Activated CD8-positive, alpha-beta T cell treated with anti-CD3 and anti-CD28 coated beads for 36 hours (primary cell): ENCODE results near the gene ITPR1. TPM values are rescaled to one million over a fixed set of nuclear protein-coding genes. Genes with fewer than 3 reads are reported as not detected.

ENCODE experiments used
- ATAC-seq: fragments of 200-7000 bp; cut with Tn5 transposase; one replicate; pipeline ENCODE4 v1.10.0; 2021; ENCODE audit warnings: mild to moderate bottlenecking, moderate library complexity
- CTCF ChIA-PET: fragments of 350-600 bp; sonication (Branson Sonifier 250); formaldehyde crosslinking; loops from one replicate; lab custom pipeline; 2021; ENCODE audit warnings: antibody characterized with exemption; lab: Charles Lee
- POLR2A ChIA-PET: fragments of 350-600 bp; sonication (Branson Sonifier 250); formaldehyde crosslinking; loops from one replicate; lab custom pipeline; 2021; ENCODE audit warnings: antibody characterized with exemption; lab: Charles Lee
- DNase-seq: peaks from one replicate; pipeline ENCODE4 v3.0.0-alpha.2; 2020
- H3K27ac Mint-ChIP-seq: one replicate; pipeline ENCODE4 v1.8.0; 2021; ENCODE audit warnings: mild to moderate bottlenecking, mixed read lengths
- H3K27me3 Mint-ChIP-seq: one replicate; pipeline ENCODE4 v1.8.0; 2021; ENCODE audit warnings: mixed read lengths
- H3K36me3 Mint-ChIP-seq: one replicate; pipeline ENCODE4 v1.8.0; 2021; ENCODE audit warnings: low read depth, mixed read lengths
- H3K4me1 Mint-ChIP-seq: one replicate; pipeline ENCODE4 v1.8.0; 2021; ENCODE audit warnings: low read depth, mixed read lengths
- H3K4me3 Mint-ChIP-seq: one replicate; pipeline ENCODE4 v1.8.0; 2021; ENCODE audit warnings: mild to moderate bottlenecking, moderate library complexity, mixed read lengths
- H3K9me3 Mint-ChIP-seq: one replicate; pipeline ENCODE4 v1.8.0; 2021; ENCODE audit warnings: mixed read lengths
- CTCF ChIP-seq: fragments of 200-600 bp; IDR thresholded peaks from one replicate; pipeline ENCODE4 v1.8.0; 2022; ENCODE audit warnings: antibody characterized with exemption, mild to moderate bottlenecking
- intact Hi-C: fragments of 100-400 bp; cut with micrococcal nuclease; formaldehyde crosslinking; loops from one replicate; pipeline ENCODE4 v1.10.0; 2022
- total RNA-seq, 2 experiments: library from RNA; stranded (reverse); gene quantifications; one replicate each; pipeline ENCODE4 v1.2.3, GENCODE V29; 2021

ITPR1 gene
- total RNA-seq, 2 experiments from 2014 or later: 93.9 to 98.2 TPM

GRCh38 chr3:4575381-4575780 is 82.2 kb downstream of the ITPR1 start:
- Mint-ChIP-seq H3K4me3 (no peak overlapping the region), H3K27me3 (no peaks in the 10 kb centered on the region), H3K27ac (no peak overlapping the region), H3K9me3 (no peaks in the 10 kb centered on the region), H3K36me3 (no peaks in the 10 kb centered on the region), H3K4me1 (peaks cover 17% of the 10 kb centered on the region)
- DNase-seq (no peak), ATAC-seq (no peak)
- ChIA-PET POLR2A (no interaction called here), CTCF (interaction anchor here (1.3 kb wide), 1 partner anchor 56 kb away, joined by 3 read pairs; no protein-coding TSS in a partner anchor)
- intact Hi-C loops: no loop called here
- TF ChIP-seq CTCF: no peak

- intact Hi-C loops: no loop called here
- Mint-ChIP-seq H3K27me3 (no peaks in the 10 kb centered on the region), H3K4me1 (peaks cover 23% of the 10 kb centered on the region), H3K4me3 (no peak overlapping the region), H3K36me3 (no peaks in the 10 kb centered on the region), H3K9me3 (no peaks in the 10 kb centered on the region), H3K27ac (no peak overlapping the region)
- ATAC-seq: no peak
- no peak for TF ChIP-seq CTCF
- ChIA-PET POLR2A (interaction anchor here (0.8 kb wide), 2 partner anchors 11 to 227 kb away, joined by 3 read pairs; no protein-coding TSS in a partner anchor), CTCF (interaction anchor here (1.5 kb wide), 2 partner anchors 15 to 56 kb away, joined by 3 to 4 read pairs; no protein-coding TSS in a partner anchor)
- no peak for DNase-seq
Observed at GRCh38 chr3:4577721-4578120, 84.6 kb downstream of the ITPR1 start.

GRCh38 chr3:4580346-4581123 is 87.4 kb downstream of the ITPR1 start:
- ATAC-seq (no peak), DNase-seq (no peak)
- ChIA-PET POLR2A (no interaction called here), CTCF (no interaction called here)
- Mint-ChIP-seq H3K27ac (no peak overlapping the region), H3K36me3 (no peaks in the 10 kb centered on the region), H3K4me1 (peaks cover 44% of the 10 kb centered on the region), H3K4me3 (no peak overlapping the region), H3K27me3 (no peaks in the 10 kb centered on the region), H3K9me3 (no peaks in the 10 kb centered on the region)
- no peak for TF ChIP-seq CTCF
- intact Hi-C loops: loop anchor here (5.0 kb wide), 1 partner anchor 88 kb away; the partner anchor contains the start of gene ITPR1

- peaks cover 48% of the 10 kb centered on the region for H3K4me1 Mint-ChIP-seq
- no peak for ATAC-seq
- intact Hi-C loops: loop anchor here (5.0 kb wide), 1 partner anchor 89 kb away; the partner anchor contains the start of gene ITPR1
- CTCF ChIA-PET: no interaction called here
- H3K9me3 Mint-ChIP-seq: no peaks in the 10 kb centered on the region
- H3K27ac Mint-ChIP-seq: peak overlapping the region; percentile 15
- POLR2A ChIA-PET: no interaction called here
- no peak for DNase-seq
- H3K36me3 Mint-ChIP-seq: no peaks in the 10 kb centered on the region
- no peaks in the 10 kb centered on the region for H3K27me3 Mint-ChIP-seq
- no peak for TF ChIP-seq CTCF
- H3K4me3 Mint-ChIP-seq: no peak overlapping the region
Observed at GRCh38 chr3:4581124-4581424, 87.9 kb downstream of the ITPR1 start.

- intact Hi-C loops: loop anchor here (5.0 kb wide), 1 partner anchor 89 kb away; the partner anchor contains the start of gene ITPR1
- TF ChIP-seq CTCF: no peak
- CTCF ChIA-PET: no interaction called here
- DNase-seq (no peak), ATAC-seq (no peak)
- Mint-ChIP-seq H3K27ac (no peak overlapping the region), H3K9me3 (no peaks in the 10 kb centered on the region), H3K4me1 (peaks cover 48% of the 10 kb centered on the region), H3K4me3 (no peak overlapping the region), H3K36me3 (no peaks in the 10 kb centered on the region), H3K27me3 (no peaks in the 10 kb centered on the region)
- POLR2A ChIA-PET: no interaction called here
Observed at GRCh38 chr3:4581498-4581897, 88.3 kb downstream of the ITPR1 start.
